ENCODE measurements around the gene RGS3.

GRCh38 chr9:113535756-113536155 lies 72.2 kb downstream of the RGS3 start:
- TF ChIP-seq, protein P1, sequence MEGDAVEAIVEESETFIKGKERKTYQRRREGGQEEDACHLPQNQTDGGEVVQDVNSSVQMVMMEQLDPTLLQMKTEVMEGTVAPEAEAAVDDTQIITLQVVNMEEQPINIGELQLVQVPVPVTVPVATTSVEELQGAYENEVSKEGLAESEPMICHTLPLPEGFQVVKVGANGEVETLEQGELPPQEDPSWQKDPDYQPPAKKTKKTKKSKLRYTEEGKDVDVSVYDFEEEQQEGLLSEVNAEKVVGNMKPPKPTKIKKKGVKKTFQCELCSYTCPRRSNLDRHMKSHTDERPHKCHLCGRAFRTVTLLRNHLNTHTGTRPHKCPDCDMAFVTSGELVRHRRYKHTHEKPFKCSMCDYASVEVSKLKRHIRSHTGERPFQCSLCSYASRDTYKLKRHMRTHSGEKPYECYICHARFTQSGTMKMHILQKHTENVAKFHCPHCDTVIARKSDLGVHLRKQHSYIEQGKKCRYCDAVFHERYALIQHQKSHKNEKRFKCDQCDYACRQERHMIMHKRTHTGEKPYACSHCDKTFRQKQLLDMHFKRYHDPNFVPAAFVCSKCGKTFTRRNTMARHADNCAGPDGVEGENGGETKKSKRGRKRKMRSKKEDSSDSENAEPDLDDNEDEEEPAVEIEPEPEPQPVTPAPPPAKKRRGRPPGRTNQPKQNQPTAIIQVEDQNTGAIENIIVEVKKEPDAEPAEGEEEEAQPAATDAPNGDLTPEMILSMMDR (IDR thresholded peaks at IDR 0.05 in 4 of 5, conservative IDR thresholded peaks at IDR 0.05 in 1 of 5), result no peak
- TF ChIP-seq POLR2A (IDR thresholded peaks at IDR 0.05), result no peak

All from gastrocnemius medialis (tissue), 4 donors.